Stimulated activated CD4-positive, alpha-beta T cell treated with anti-CD3 and anti-CD28 coated beads, Interleukin-4, amount 100 ng/mL, for 1 hour (primary cell): ENCODE data around the gene ZNF217.
"Not testable (repeated sequence)": the region's sequence is repeated elsewhere in the genome, so short reads cannot be mapped to it uniquely, and the experiment has no call there.

Experiments
- DNase-seq: peaks from one replicate; pipeline ENCODE4 v3.0.0-alpha.2; 2020

ZNF217 gene

DNA sequence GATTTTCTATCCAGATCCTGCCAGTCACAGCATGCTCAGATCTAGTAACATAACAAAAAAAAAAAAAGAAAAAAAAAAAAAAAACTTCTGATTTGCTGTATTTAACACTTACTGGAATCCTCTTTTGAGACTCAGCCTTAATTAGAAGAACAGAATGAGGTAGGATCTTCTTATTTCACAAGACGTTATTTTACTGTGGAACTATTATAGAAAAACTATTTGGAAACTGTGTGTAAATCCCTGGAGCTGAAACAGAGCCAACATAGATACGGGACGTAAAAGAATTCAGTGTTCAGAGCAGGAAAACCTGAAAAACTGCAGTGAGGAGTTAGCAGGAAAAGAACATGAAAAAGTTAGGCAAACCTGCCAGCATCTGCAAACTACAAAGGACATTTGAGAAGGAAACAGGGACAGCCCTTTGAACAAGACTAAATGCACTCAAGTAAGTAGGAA lies 3.4 kb upstream of the ZNF217 start:
- no peak for DNase-seq

DNA sequence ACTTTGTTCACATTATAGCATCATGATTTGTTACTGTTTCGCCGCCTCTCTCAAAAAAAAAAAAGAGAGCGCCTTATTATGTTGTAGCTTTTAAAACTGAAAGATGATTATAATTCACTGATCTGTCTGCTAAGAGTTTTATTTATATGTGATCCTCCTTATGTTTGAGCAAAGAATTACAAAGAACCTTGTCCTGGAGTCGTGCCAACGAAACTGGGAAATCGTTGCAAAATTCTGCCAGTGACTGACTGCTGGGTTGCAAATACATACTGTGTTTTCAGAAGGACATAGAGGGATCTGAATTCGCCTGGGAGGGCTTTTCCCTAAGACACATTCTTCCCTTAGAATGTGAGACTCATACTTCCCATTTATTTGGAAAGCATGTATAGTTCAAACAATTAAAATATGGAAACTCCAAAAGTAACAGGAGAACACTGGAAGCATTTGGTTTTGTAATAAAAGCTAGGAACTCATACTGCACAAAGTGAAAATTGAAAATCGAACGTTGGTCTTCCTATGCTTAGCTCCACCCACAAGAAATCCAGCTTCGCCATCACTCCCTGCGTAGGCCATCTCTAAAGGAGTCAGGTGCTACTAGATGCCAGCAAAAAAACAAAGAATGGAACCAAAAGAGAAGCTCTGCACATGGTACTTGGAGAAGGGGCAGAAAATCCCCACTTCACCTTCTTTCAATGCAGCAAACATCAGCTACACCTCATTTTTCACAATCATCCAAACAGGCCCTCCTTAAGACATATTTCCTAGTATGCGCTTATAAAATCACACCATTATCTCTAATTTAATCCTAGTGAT lies 2.8 kb upstream of the ZNF217 start:
- not testable (repeated sequence) for DNase-seq

DNA sequence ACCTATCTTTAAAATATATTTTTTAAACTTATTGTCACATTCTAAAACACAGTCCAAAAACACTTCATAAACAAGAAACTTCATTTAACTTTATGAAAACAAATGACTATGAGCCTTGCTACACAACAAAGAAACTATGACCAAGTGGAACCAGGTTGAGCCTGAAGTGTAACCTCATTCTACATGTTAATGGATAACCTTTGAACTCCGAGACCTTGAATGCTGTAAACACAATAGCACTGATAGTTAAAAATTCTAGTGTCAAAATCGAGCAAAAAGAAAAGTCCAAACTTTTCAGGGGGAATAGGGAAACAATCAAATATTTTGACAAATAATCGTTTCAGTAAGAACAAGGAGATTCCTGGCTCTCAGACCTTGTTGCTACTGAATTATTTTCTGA lies 2.1 kb upstream of the ZNF217 start:
- DNase-seq, result not testable (repeated sequence)

DNA sequence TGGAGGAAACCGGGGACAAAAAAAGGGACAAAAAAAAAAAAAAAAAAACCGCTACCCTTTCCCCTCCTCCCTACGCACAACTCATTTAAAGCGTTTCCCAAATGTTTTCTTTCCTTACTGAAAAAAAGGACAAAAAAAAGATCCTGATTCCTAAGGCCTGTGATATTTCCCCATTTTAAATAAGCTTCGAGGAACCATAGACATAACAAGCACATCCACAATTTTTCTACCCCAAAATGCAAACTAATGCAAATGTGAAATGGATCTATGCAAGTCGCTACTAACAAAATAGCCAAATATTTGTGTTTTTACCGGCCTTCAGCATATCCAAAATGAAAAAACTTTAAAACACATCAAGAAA lies 1.4 kb upstream of the ZNF217 start:
- no peak for DNase-seq

DNA sequence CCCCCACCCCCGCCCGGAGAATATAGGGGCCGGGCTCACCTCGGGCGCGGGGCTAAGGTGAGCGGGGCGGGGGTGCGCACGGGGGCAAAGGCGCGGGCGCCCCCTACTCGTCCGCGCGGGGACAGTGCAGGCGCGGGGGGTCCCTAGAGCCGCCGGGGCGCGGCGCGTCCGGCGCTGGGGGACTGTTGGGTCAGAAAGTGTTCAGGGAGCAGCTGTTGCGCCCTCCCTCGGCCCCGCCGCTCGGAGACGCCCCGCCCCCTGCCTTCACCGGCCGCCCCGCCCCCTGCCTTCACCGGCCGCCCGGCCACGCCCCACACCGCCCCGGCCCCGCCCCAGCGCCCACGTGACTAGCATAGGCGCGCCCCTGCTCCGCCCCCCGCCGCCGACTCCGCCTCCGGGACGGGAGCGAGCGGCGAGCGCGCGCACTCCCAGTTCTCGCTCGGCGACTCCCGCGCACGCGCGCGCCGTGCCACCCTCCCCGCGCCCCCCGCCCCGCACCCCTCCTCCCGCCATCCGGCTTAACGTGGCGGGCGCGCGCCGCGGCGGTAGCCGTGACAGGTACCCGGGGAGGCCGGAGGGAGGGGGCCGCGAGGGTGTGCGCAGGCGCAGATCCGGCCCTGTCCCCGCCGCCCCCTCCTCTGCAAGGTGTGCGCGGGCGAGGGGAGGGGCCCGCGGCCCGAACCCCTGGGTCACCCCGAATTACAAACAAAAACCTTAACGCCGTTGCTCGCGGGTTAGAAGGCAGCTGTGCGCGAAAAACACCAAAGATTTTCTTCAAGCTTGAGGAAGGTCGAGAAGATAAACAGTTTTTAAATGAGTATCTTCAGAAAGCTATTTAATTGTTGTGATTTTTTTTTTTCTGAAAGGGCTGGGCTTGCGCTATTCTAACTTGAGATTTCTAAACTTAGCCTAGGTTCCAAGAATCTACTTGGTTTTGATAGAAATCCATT lies 704 bp upstream of the ZNF217 start:
- DNase-seq, result peak; percentile 98

DNA sequence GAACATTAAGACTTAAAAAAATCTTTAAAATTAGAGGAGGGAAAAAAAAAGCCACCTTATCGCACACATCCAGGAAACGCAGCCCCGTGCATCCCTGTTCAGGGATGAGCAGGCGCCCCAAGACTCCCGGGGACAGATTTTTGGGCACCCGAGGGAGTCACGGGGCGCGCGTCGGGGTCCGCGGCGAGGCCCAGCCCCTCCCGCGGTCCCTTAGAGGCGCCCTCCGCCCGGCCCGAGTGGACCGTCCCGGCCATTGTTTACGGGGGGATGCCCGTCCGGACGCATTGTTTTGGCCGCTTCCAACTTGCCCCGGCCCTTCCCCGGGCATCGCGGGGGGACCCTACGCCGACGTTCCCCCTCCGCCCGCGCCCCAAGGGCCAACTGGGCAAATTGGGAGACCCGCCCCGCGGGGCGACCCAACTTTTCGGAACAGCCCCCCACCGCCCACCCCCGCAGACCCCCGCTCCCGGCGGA lies 610 bp downstream of the ZNF217 start:
- peak; percentile 23 for DNase-seq

DNA sequence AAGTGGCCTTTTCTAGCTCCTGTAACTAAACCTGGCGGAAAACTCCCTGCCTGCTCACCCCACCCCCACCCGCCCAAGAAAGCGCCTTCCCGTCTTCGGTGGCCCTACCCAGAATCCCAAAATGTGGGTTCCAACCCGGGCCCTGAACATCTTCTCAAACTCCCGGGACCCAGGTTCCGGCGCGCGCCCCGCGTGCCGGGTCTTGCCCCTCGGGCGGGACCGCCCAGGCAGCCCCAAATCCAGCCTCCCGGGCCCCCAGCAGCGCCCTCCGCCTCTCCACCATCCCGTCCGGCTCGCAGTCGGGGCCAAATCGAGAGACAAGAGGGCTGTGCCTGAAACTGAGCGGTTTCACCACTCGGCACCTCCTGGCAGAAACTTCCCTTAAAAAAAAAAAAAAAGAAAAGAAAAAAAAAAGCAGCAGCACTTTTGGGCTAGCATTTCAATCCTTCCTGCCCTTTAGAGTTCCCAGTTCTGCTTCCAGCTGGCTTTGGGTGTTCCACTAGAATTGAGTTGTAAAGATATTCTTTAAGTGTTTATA lies 1.1 kb downstream of the ZNF217 start:
- DNase-seq, result peak; percentile 54

DNA sequence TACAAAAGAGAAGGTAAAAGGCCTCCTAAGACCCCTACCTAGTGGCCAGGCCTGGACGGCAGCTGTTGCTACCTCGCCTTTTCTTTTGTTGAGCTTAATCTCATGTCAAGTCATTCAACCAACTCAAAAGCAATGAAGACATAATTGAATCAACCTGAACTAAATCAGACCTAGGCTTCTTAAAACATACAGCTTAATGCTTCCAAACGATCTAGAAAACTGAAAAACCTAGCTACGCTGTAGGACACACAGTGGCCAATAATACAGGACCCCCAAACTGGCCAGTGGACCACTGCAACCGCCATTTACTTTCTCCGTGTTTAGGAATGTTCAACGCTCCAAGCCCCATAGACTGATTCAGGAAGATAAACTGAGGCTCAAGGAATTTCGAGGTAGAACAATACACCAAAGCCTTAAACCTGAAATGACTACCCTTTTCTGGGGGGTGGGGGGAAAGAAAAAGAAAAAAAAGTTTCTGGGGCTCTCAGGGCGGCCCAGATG lies 1.6 kb downstream of the ZNF217 start:
- DNase-seq, result not testable (repeated sequence)

DNA sequence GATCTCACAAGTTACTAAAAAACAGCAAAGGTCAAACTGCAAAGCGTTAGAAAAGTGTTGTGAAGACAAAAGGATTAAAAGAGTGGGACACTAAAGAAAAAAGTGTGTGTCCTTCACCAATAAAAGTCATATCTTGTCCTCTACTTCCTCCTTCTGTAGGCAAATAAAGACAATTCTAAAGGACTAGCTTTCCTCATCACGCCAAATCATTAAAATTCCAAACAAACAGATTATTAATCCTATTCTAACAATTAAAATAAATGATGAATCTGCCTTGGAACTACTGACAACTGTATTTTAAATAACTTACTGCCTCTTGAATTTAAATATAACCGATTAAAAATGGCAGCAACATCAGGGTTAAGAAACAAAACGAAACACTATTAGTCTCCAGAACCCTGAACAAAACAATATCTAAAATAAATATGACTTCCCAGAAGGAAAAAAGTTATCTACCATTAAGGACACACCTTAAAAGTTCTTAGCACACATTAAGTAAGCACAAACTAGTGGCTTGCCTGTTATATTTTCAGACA lies 2.4 kb downstream of the ZNF217 start:
- DNase-seq, result not testable (repeated sequence)

DNA sequence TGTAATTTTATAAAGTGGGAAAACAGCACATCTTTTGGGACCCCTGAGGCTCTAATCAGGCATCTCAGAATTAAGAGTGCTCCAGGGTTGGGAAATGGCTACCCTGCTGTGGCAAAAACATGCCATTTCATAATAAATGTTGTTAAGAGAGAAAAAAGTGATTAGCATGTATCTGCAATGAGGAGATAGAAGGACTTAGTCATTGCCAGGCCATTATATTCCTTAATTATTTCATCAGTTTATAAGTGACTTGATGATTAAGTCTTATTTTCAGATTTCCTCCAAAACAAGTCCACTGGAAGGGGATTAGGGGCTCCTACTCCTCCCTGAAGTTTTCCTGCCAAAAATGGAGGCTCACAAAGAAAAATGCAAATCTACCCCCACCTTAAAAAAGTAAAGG lies 3.0 kb downstream of the ZNF217 start:
- DNase-seq, result not testable (repeated sequence)

DNA sequence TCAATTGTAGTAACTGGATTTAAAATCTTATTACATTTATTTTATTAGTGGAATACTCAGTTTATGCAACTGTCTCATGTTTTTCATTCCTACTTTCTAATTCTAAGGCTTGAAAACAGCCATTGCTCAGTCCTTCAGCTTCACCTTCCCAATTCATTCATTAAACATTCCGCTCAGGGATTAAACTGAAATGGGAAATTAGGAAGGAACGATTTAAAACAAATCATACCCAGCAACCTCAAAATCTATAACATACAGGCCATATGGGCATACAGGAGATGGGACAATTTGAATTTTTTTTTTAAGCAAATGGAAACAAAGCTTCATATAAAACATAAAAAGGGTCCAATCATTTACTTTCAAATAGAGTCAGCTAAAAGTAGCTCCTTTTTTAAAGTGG lies 3.5 kb downstream of the ZNF217 start:
- not testable (repeated sequence) for DNase-seq

DNA sequence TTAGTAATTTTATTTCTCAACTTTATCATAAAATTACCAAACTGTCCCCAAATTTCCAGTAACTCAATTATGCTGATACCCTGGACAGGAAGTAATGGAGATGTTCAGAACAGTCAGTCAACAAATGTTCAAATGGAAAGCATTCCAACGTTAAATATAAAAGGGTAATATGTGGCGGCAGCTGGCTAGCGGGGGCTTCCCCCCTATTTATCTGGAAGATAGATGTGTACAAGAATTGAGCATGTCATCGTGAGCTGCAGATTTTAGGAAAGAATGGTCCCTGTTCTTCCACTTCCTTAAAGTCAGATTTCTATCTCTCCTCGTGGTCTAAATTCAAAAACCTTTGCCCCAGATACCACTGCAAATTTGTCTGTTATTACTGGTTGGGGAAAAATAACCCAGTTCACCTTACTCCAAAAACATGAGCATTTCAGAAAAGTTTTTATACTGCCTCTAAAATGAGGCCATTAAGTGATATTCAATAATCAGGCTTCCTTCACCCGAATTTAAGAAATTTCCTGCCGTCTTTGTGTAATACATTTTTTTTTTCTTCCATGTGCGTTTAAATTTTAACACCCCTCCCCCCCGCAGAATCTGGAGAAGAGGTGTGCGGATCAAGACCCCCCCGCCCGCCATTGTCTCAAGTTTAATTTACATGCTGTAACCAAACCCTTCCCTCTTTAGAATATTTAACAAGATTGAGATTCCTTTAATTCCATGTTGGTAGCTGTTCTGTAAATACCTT lies 4.1 kb downstream of the ZNF217 start:
- not testable (repeated sequence) for DNase-seq

DNA sequence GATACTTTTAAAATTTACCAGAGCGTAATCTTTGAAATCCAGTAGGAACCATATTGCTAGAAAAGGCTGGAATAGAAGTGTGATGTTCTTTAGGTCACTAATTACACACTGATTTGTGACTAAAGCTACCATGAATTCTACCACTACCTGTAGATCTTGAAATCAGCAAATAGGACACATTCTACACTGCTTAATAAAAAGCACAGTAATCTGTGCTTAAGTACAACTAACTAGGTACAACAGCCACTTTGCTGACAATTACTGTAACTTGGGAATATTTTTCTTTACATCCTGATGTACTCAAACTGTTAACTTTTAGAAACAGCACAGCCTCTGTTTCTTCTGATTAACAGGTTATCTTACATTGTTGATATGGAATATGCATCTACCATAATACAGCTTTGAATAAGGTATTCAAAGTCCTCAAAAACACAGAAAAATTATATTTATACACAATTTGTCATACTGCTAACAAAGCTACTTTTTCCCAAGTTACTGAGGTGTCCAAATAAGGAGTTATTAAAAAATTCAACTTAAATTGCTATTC lies 6.4 kb downstream of the ZNF217 start:
- DNase-seq, result not testable (repeated sequence)

DNA sequence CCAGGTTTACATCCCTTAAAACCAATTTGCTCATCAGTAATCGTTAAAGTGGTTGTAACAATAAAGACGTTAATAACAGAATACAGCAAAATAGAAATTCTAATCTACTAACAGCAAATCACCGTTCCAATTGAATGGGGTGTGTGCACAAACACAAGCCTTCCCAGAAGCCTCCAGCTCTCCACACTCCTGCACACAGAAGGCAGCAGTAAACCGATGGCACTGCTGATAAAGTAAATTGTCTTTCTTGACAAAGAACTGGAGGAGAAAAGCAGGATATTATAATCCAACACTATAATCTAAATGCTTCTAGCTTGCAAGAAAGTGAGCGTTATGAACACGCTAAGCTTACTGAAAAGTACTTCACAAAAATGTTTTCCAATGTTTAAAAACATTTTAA lies 7.0 kb downstream of the ZNF217 start:
- no peak for DNase-seq

DNA sequence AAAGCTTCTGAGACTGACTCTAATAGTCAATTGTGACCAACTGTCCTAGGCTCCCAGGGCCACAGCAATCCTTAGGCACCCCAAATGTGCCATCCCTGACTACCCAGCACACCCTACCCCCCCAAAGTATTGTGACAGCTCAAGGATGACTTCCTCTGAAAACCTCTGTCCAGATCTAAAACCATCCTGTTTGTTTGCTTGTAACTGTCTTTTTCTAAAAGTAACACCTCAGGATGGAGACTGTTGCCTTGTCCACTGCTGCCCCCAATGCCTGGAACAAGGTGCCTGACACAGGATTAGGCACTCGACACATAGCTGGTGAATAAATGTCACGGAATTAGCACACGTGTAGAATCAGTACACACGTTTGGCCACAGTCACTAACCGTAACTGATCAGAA lies 7.7 kb downstream of the ZNF217 start:
- not testable (repeated sequence) for DNase-seq

DNA sequence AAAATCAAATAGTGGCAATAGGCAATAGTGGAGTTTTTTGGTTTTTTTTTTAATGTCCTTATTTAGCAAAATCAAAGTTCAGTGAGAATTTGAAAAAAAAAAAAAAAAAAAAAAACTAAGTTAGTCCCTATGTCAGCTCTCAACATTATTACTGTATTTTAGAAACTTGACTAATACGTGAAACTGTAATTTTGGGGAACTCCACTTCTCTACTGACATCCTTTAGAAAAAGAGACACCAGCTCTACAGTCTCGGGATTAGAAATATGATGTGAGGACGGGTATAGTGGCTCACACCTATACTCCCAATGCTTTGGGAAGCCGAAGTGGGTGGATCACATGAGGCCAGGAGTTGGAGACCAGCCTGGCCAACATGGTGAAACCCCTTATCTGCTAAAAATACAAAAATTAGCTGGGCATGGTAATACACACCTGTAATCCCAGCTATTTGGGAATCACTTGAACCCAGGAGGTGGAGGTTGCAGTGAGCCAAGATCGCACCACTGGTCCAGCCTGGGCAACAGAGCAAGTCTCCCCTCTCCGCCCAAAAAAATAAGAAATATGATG lies 8.6 kb downstream of the ZNF217 start:
- DNase-seq, result not testable (repeated sequence)

DNA sequence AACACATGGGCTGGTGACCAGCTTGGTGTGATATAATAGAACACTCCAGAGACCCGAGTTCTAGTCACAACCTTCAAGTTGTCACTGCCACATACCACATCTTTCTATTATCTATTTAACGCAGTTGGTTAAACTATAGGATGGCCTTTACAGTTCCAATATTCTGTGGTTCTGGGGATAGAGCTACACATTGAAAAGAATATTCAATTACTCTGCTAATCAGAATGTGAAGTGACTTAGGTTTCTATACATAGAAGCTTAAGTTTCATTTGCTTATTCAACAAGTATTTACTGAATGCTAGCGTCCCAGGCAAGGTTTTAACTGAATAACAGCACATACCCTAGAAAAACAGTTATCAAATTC lies 9.1 kb downstream of the ZNF217 start:
- DNase-seq, result not testable (repeated sequence)

DNA sequence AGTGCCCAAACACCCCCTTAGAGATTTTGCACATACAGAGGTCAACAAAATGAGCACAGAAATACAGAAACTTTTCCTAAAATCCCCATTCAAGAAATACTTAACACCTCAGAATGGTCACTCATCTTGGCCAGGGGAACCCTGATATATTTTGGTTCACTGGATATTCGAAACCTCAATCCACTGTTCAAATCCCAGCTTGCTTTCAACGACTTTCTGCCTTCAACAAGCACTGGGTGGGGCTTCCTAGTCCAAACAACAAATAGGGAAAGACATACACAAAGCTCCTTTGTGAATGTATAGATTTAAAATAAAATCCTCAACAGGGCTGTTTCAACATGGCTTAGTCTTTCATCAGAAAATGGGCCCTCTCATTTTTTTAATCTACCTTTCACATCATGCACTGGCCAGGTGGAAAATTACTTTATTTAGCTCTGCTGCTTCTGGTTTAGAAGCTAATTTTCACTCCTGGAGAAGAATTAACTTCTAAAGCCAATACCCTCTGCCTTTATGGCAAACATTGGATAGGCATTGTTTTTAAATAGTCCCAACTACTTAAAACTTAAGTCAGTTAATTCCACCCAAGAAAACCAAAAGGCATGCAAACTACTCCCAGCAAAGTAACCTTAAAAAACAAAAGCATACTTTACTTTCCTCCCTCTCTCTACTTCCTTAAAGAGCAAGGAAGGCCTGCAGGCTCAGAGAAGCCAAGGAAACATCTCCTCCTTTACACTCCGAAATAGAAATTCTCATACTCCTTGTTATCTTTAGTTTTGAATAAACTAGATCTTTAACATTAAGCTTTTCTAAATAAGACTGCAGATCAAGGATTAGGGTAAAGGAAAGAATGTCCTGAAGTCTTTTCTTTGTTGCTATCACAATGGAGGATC lies 9.7 kb downstream of the ZNF217 start:
- DNase-seq, result not testable (repeated sequence)

DNA sequence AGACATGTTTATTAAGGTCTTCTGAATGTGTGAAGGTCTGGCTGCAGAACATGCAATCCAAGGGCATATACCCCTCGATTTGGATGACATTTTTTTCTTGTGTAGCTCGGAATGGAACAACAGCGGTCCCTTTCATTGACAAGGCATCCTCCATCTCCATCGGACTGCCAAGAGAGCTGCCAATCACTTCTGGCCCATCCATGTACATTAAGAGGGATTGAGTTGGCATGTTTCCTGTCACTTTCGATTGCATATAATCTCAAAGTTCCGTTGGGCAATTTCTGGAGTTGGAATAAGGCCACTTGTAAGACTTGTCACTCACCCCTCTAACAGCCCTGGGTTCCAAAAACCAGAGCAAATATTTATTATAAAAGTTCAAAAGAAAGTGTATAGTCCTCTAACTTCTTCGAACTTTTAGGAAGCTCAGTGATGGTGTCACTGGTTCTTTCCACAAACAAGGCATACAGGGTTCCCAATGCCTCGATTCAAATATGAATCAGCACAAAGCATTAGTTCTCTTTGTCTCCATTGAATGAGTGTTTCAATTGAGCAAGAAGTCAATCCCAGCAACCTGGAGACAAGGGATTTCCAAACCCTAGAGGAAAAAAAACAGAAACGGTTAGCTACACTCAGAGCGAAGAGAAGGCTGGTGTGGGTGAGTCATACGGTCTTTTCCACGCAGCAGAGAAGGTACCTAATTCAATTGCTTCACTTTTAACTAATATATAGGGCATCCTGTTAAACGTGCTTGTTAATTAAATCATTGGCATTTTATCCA lies 10.9 kb downstream of the ZNF217 start:
- peak; percentile 35 for DNase-seq

DNA sequence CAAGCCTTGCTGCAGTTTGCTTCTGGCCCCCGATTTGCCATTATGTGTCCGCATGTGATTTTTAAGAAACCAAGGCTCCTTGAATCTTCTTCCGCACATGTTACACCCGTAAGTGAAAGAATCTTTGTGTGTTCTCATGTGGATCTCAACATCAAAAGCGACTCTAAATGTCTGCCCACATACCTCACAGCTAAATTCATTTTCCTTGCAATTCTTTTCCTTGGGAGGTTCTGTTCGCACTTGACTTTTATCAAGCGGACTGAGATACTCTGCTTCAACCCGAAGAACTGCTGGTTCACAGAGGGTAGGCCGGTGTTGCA lies 11.4 kb downstream of the ZNF217 start:
- DNase-seq, result no peak
